ENCODE data around the gene SERPINA1.

SERPINA1 gene

GRCh38 chr14:94367347-94368242 is 20.8 kb downstream of the SERPINA1 start:
- H3K4me1 ChIP-seq (ENCODE audit: control insufficient read depth, insufficient read depth, low read length), result peaks cover 5% of the 10 kb centered on the region; the same call in 1 of the 2 replicates
- no peaks in the 10 kb centered on the region for H3K36me3 ChIP-seq (ENCODE audit: control insufficient read depth, insufficient read depth, low read length)
- H3K27ac ChIP-seq (ENCODE audit: low read depth, low read length), result no peak overlapping the region
- no peak overlapping the region for H3K4me3 ChIP-seq (ENCODE audit: low read depth, low read length)
- H3K9ac ChIP-seq (ENCODE audit: low read length), result no peak overlapping the region
- H3K9me3 ChIP-seq (ENCODE audit: control insufficient read depth, insufficient read depth, low read depth, low read length), result no peaks in the 10 kb centered on the region
- H3K27me3 ChIP-seq (ENCODE audit: control insufficient read depth, insufficient read depth, low read length), result no peaks in the 10 kb centered on the region

DNA sequence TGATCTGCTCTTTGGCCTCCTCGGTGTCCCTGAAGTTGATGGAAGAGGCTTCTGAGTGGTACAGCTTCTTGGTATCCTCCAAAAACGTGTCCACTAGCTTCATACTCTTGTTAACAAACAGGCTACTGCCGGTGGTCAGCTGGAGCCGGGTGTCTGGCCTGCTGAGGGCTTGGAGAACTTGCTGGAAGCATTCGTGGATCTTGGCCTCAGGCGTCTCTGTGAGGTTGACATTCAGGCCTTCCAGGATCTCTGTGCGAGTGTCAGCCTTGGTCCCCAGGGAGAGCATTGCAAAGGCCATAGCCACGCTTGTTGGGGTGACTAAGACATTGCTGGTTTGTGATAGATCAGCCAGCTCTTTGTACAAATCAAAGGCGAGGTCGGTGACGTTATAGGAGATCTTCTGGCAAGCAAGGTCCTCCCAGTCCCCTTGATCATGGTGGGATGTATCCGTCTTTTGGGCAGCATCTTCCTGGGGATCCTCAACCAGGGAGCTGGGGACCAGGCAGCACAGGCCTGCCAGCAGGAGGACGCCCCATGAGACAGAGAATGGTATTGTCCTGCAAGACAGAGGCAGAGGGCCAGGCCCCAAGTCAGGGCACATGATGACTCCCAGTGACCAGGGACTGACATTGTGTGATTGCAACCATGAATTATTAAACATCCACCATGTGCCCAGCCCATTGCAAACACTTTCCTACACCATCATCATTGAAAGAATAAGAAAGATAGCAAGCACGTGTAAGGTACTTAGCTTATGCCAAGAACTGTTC is 22.1 kb downstream of the SERPINA1 start, which contains the start of gene SERPINA2:
Gene SERPINA2, minus strand, starts transcription at position 553 of the 770 bp plus-strand sequence.
- Histone ChIP-seq H3K4me1 (ENCODE audit: control insufficient read depth, insufficient read depth, low read length) (0 out of 2 replicates have a peak, but pooled peaks cover under 1% of the 10 kb centered on the region), H3K36me3 (ENCODE audit: control insufficient read depth, insufficient read depth, low read length) (no peaks in the 10 kb centered on the region)

DNA sequence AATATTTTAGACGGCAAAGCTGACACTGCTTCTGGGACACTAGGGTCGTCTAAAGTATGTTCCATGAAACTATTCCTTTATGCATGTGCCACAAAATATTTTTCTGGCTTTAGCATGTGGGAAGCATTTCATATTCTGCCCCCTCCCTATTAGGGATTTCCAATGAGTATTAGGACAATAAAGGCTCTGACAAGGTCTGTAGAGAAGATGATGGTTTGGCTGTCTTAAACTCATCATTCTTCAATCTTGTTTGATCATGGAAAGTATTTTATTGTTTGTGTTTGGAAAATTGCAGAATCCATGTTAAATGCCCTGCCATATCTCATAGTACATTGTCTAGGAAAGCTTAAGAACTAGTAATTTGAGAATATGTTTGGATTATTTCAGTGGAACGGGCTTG is 22.8 kb downstream of the SERPINA1 start:
- Histone ChIP-seq H3K4me1 (ENCODE audit: control insufficient read depth, insufficient read depth, low read length) (no peaks in the 10 kb centered on the region), H3K36me3 (ENCODE audit: control insufficient read depth, insufficient read depth, low read length) (no peaks in the 10 kb centered on the region), H3K9me3 (ENCODE audit: control insufficient read depth, insufficient read depth, low read depth, low read length) (no peaks in the 10 kb centered on the region)

More for the DNA sequence above, 22.1 kb downstream of the SERPINA1 start, which contains the start of gene SERPINA2:
- Histone ChIP-seq H3K27me3 (ENCODE audit: control insufficient read depth, insufficient read depth, low read length) (no peaks in the 10 kb centered on the region), H3K27ac (ENCODE audit: low read depth, low read length) (no peak within 1 kb of the TSS), H3K4me3 (ENCODE audit: low read depth, low read length) (no peak within 1 kb of the TSS), H3K9ac (ENCODE audit: low read length) (no peak within 1 kb of the TSS), H3K9me3 (ENCODE audit: control insufficient read depth, insufficient read depth, low read depth, low read length) (no peaks in the 10 kb centered on the region)

GRCh38 chr14:94364964-94365363 is 23.4 kb downstream of the SERPINA1 start:
- Histone ChIP-seq H3K9ac (ENCODE audit: low read length) (no peak overlapping the region), H3K4me1 (ENCODE audit: control insufficient read depth, insufficient read depth, low read length) (no peaks in the 10 kb centered on the region), H3K27ac (ENCODE audit: low read depth, low read length) (no peak overlapping the region), H3K27me3 (ENCODE audit: control insufficient read depth, insufficient read depth, low read length) (no peaks in the 10 kb centered on the region), H3K4me3 (ENCODE audit: low read depth, low read length) (no peak overlapping the region), H3K36me3 (ENCODE audit: control insufficient read depth, insufficient read depth, low read length) (no peaks in the 10 kb centered on the region), H3K9me3 (ENCODE audit: control insufficient read depth, insufficient read depth, low read depth, low read length) (no peaks in the 10 kb centered on the region)

More for the DNA sequence above, 22.8 kb downstream of the SERPINA1 start:
- Histone ChIP-seq H3K27me3 (ENCODE audit: control insufficient read depth, insufficient read depth, low read length) (no peaks in the 10 kb centered on the region), H3K4me3 (ENCODE audit: low read depth, low read length) (no peak overlapping the region), H3K9ac (ENCODE audit: low read length) (no peak overlapping the region), H3K27ac (ENCODE audit: low read depth, low read length) (no peak overlapping the region)

DNA sequence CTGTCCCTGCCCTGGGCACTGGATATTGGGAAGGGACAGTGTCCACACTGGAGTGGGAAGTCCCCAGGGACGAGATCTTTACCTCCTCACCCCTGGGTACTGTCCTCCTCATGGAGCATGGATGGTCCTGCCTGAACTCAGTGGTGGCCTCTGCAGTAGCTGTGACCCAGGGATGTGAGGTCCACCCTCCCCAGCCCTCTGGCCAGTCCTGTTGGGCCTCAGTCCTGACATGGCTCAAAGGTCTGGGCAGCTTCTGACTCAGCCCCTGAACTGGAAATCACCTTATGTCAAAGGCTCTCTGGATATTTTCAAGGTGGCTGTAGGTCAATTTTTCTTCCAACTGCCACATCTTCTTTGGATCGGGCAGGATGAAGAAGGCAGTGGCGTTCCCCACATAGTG is 24.4 kb downstream of the SERPINA1 start:
- H3K4me3 ChIP-seq (ENCODE audit: low read depth, low read length), result no peak overlapping the region
- H3K27me3 ChIP-seq (ENCODE audit: control insufficient read depth, insufficient read depth, low read length), result no peaks in the 10 kb centered on the region
- H3K27ac ChIP-seq (ENCODE audit: low read depth, low read length), result no peak overlapping the region
- no peaks in the 10 kb centered on the region for H3K4me1 ChIP-seq (ENCODE audit: control insufficient read depth, insufficient read depth, low read length)
- no peaks in the 10 kb centered on the region for H3K9me3 ChIP-seq (ENCODE audit: control insufficient read depth, insufficient read depth, low read depth, low read length)
- no peaks in the 10 kb centered on the region for H3K36me3 ChIP-seq (ENCODE audit: control insufficient read depth, insufficient read depth, low read length)
- H3K9ac ChIP-seq (ENCODE audit: low read length), result no peak overlapping the region

DNA sequence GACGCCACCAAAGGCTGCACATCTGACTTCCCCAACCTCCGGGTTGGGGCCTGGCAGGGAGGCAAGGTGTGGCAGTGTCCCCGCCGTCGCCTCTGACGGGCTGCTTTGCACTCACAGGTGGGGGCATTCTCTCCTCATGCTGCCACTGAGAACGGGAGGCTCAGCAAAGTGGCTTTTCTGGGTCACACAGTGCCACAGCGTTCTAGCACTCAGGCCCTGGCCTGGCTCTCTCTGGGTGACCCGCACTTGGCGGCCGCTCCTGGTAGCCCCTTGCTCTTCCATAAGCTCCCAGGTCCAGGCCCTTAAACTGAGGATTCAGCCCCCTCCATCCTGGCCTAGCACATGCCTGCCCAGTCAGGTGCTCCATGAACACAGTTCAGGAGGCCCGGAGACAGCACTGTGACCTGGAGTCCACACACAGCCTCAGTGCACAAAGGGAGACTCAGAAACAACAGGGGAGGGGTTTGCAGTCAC is 25.2 kb downstream of the SERPINA1 start:
- Histone ChIP-seq H3K4me1 (ENCODE audit: control insufficient read depth, insufficient read depth, low read length) (no peaks in the 10 kb centered on the region), H3K27ac (ENCODE audit: low read depth, low read length) (no peak overlapping the region), H3K4me3 (ENCODE audit: low read depth, low read length) (no peak overlapping the region), H3K36me3 (ENCODE audit: control insufficient read depth, insufficient read depth, low read length) (no peaks in the 10 kb centered on the region), H3K9me3 (ENCODE audit: control insufficient read depth, insufficient read depth, low read depth, low read length) (no peaks in the 10 kb centered on the region), H3K27me3 (ENCODE audit: control insufficient read depth, insufficient read depth, low read length) (no peaks in the 10 kb centered on the region), H3K9ac (ENCODE audit: low read length) (no peak overlapping the region)

GRCh38 chr14:94362614-94363133 is 25.7 kb downstream of the SERPINA1 start:
- Histone ChIP-seq H3K27ac (ENCODE audit: low read depth, low read length) (no peak overlapping the region), H3K36me3 (ENCODE audit: control insufficient read depth, insufficient read depth, low read length) (no peaks in the 10 kb centered on the region), H3K4me1 (ENCODE audit: control insufficient read depth, insufficient read depth, low read length) (no peaks in the 10 kb centered on the region), H3K9me3 (ENCODE audit: control insufficient read depth, insufficient read depth, low read depth, low read length) (no peaks in the 10 kb centered on the region), H3K9ac (ENCODE audit: low read length) (no peak overlapping the region), H3K4me3 (ENCODE audit: low read depth, low read length) (no peak overlapping the region), H3K27me3 (ENCODE audit: control insufficient read depth, insufficient read depth, low read length) (no peaks in the 10 kb centered on the region)

DNA sequence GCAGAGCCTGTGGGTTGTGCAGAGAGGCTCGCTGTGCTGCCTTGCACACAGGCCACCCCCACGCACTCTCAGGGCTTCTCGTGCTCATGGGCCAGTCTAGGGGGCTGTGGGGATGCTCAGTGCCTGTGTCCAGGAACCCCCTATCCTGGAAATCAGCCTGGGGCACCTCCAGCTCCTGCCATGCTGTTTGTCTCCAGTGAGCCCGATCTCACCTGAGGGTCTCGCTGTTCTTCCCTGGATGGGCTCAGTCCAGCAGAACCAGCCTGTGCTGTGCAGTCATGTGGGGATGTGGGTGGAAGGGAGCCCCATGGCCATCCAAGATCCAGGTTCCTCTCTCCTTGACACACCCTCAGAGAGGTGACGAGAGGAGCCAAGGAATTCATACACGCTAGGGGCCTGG is 26.7 kb downstream of the SERPINA1 start:
- no peak overlapping the region for H3K27ac ChIP-seq (ENCODE audit: low read depth, low read length)
- H3K9ac ChIP-seq (ENCODE audit: low read length), result no peak overlapping the region
- no peaks in the 10 kb centered on the region for H3K36me3 ChIP-seq (ENCODE audit: control insufficient read depth, insufficient read depth, low read length)
- no peaks in the 10 kb centered on the region for H3K9me3 ChIP-seq (ENCODE audit: control insufficient read depth, insufficient read depth, low read depth, low read length)
- H3K4me3 ChIP-seq (ENCODE audit: low read depth, low read length), result no peak overlapping the region
- H3K4me1 ChIP-seq (ENCODE audit: control insufficient read depth, insufficient read depth, low read length), result 0 out of 2 replicates have a peak, but pooled peaks cover 3% of the 10 kb centered on the region
- H3K27me3 ChIP-seq (ENCODE audit: control insufficient read depth, insufficient read depth, low read length), result no peaks in the 10 kb centered on the region

- Histone ChIP-seq H3K9ac (ENCODE audit: low read length) (no peak overlapping the region), H3K36me3 (ENCODE audit: control insufficient read depth, insufficient read depth, low read length) (no peaks in the 10 kb centered on the region), H3K9me3 (ENCODE audit: control insufficient read depth, insufficient read depth, low read depth, low read length) (no peaks in the 10 kb centered on the region), H3K4me1 (ENCODE audit: control insufficient read depth, insufficient read depth, low read length) (0 out of 2 replicates have a peak, but pooled peaks cover 3% of the 10 kb centered on the region), H3K27ac (ENCODE audit: low read depth, low read length) (no peak overlapping the region), H3K27me3 (ENCODE audit: control insufficient read depth, insufficient read depth, low read length) (no peaks in the 10 kb centered on the region), H3K4me3 (ENCODE audit: low read depth, low read length) (no peak overlapping the region)
These were observed 27.3 kb downstream of the SERPINA1 start for GRCh38 chr14:94360945-94361565.

- Histone ChIP-seq H3K36me3 (ENCODE audit: control insufficient read depth, insufficient read depth, low read length) (no peaks in the 10 kb centered on the region), H3K4me3 (ENCODE audit: low read depth, low read length) (no peak overlapping the region), H3K27ac (ENCODE audit: low read depth, low read length) (no peak overlapping the region), H3K27me3 (ENCODE audit: control insufficient read depth, insufficient read depth, low read length) (no peaks in the 10 kb centered on the region), H3K4me1 (ENCODE audit: control insufficient read depth, insufficient read depth, low read length) (0 out of 2 replicates have a peak, but pooled peaks cover 3% of the 10 kb centered on the region), H3K9ac (ENCODE audit: low read length) (no peak overlapping the region), H3K9me3 (ENCODE audit: control insufficient read depth, insufficient read depth, low read depth, low read length) (peaks cover 5% of the 10 kb centered on the region)
These were observed 31.2 kb downstream of the SERPINA1 start for GRCh38 chr14:94357166-94357565.

Data from HUES6 (cell line).